ENCODE data around the gene CLEC9A.

CLEC9A gene

DNA sequence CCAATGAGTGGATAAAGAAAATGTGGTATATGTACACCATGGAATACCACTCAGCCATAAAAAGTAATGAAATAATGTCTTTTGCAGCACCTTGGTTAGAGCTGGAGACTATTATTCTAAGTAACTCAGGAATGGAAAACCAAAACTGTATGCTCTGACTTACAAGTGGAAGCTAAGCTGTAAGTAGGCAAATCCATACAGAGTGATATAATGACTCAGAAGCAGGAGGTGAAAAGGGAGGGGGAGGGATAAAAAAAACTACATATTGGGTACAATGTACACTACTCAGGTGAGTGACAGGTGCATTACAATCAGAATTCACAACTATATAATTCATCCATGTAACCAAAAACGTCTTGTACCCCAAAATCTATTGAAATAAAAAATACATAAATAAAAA lies 83.4 kb downstream of the CLEC9A start:
- DNase-seq: no peak

DNA sequence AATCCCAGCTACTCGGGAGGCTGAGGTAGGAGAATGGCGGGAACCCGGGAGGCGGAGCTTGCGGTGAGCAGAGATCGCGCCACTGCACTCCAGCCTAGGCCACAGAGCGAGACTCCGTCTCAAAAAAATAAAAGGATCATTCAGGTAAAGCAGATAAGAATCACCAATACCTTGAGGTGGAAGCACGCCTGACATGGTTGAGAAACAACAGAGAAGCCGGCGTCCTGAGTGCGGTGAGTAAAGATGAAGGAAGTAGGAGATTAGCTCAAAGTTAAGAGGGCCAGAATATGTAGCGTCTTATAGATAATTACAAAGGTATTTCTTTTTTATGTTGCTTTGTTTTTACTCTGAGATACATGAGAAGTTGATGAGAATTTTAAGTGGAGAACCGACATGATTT lies 84.8 kb downstream of the CLEC9A start:
- DNase-seq: no peak

Data from activated CD4-positive, alpha-beta T cell treated with anti-CD3 and anti-CD28 coated beads, Interleukin-2, amount 50 U/mL, for 1 hour (primary cell).